ENCODE measurements around the gene SLC5A11. TPM values are rescaled to one million over a fixed set of nuclear protein-coding genes. Genes with fewer than 3 reads are reported as not detected.

Gene SLC5A11
- total RNA-seq, 1 experiment from 2014 or later: not detected

GRCh38 chr16:24921229-24921628 is 75.5 kb downstream of the SLC5A11 start:
- H3K9me3 ChIP-seq: no peaks in the 10 kb centered on the region
- H3K36me3 ChIP-seq: peaks cover 73% of the 10 kb centered on the region
- no peak overlapping the region for H3K4me3 ChIP-seq
- H3K27me3 ChIP-seq: no peaks in the 10 kb centered on the region
- DNase-seq: no peak

- H3K27me3 ChIP-seq: no peaks in the 10 kb centered on the region
- peaks cover 77% of the 10 kb centered on the region for H3K36me3 ChIP-seq
- H3K4me3 ChIP-seq: no peak overlapping the region
- no peaks in the 10 kb centered on the region for H3K9me3 ChIP-seq
- no peak for DNase-seq
Measured at GRCh38 chr16:24925163-24925562, 79.4 kb downstream of the SLC5A11 start.

DNA sequence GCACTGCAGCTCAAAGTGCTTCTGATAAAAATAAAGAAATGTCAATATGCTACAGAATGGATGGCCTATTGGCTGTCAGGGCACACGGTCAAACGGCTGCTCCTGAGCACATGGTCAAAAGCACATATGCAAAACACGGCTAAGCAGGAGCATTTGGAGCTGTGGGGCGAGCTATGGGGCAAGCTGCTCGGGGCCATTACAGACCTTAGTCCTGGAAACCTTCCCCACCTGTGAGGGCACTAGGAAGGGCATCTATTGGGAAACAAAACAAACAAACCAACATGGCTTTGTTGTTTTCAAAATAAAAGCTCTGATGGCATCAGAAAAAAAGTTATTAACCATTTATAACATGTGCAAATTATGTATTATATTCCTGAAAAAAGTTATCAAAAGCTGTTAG is 83.6 kb downstream of the SLC5A11 start:
- Histone ChIP-seq H3K4me3 (no peak overlapping the region), H3K27me3 (no peaks in the 10 kb centered on the region), H3K9me3 (no peaks in the 10 kb centered on the region), H3K36me3 (peaks cover 75% of the 10 kb centered on the region)
- no peak for DNase-seq

GRCh38 chr16:24930440-24930839 is 84.7 kb downstream of the SLC5A11 start:
- DNase-seq: no peak
- Histone ChIP-seq H3K36me3 (peaks cover 79% of the 10 kb centered on the region), H3K4me3 (no peak overlapping the region), H3K9me3 (no peaks in the 10 kb centered on the region), H3K27me3 (no peaks in the 10 kb centered on the region)

- no peaks in the 10 kb centered on the region for H3K27me3 ChIP-seq
- H3K9me3 ChIP-seq: no peaks in the 10 kb centered on the region
- DNase-seq: no peak
- peaks cover 81% of the 10 kb centered on the region for H3K36me3 ChIP-seq
- no peak overlapping the region for H3K4me3 ChIP-seq
Measured at GRCh38 chr16:24931091-24931490, 85.3 kb downstream of the SLC5A11 start.

- peaks cover 77% of the 10 kb centered on the region for H3K36me3 ChIP-seq
- no peak overlapping the region for H3K4me3 ChIP-seq
- H3K27me3 ChIP-seq: no peaks in the 10 kb centered on the region
- H3K9me3 ChIP-seq: no peaks in the 10 kb centered on the region
- DNase-seq: no peak
Measured at GRCh38 chr16:24935336-24935735, 89.6 kb downstream of the SLC5A11 start.

GRCh38 chr16:24936151-24936550 is 90.4 kb downstream of the SLC5A11 start:
- H3K4me3 ChIP-seq: no peak overlapping the region
- no peaks in the 10 kb centered on the region for H3K27me3 ChIP-seq
- no peaks in the 10 kb centered on the region for H3K9me3 ChIP-seq
- H3K36me3 ChIP-seq: peaks cover 79% of the 10 kb centered on the region
- no peak for DNase-seq

GRCh38 chr16:24939224-24939623 is 93.5 kb downstream of the SLC5A11 start:
- Histone ChIP-seq H3K27me3 (no peaks in the 10 kb centered on the region), H3K4me3 (no peak overlapping the region), H3K36me3 (peaks cover 88% of the 10 kb centered on the region), H3K9me3 (no peaks in the 10 kb centered on the region)
- no peak for DNase-seq

- Histone ChIP-seq H3K4me3 (no peak overlapping the region), H3K9me3 (no peaks in the 10 kb centered on the region), H3K36me3 (peaks cover 88% of the 10 kb centered on the region), H3K27me3 (no peaks in the 10 kb centered on the region)
- DNase-seq: no peak
Measured at GRCh38 chr16:24939738-24940137, 94.0 kb downstream of the SLC5A11 start.

- Histone ChIP-seq H3K27me3 (no peaks in the 10 kb centered on the region), H3K4me3 (no peak overlapping the region), H3K36me3 (peaks cover 93% of the 10 kb centered on the region), H3K9me3 (no peaks in the 10 kb centered on the region)
- DNase-seq: no peak
Measured at GRCh38 chr16:24943471-24943870, 97.7 kb downstream of the SLC5A11 start.

DNA sequence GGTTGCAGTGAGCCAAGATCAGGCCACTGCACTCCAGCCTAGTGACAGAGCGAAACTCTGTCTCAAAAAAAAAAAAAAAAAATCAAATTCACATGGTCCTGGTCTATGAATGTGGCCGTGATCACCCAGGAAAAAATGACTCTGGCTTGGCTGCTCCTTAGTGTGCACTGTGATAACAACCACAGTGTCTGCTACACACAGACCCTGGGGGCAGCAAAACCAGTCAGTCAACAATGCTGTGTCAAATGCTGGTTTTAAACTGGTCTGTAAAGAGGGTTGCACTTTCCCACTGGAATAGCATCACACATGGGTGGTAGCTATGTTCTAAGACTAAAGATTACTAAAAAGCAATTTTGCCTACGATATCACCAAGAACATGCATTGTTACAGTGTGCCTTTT is 98.4 kb downstream of the SLC5A11 start:
- H3K4me3 ChIP-seq: no peak overlapping the region
- H3K27me3 ChIP-seq: no peaks in the 10 kb centered on the region
- no peaks in the 10 kb centered on the region for H3K9me3 ChIP-seq
- no peak for DNase-seq
- peaks cover 94% of the 10 kb centered on the region for H3K36me3 ChIP-seq

- Histone ChIP-seq H3K4me3 (no peak overlapping the region), H3K9me3 (no peaks in the 10 kb centered on the region), H3K36me3 (peaks cover 85% of the 10 kb centered on the region), H3K27me3 (no peaks in the 10 kb centered on the region)
- DNase-seq: no peak
Measured at GRCh38 chr16:24946155-24946554, 100.4 kb downstream of the SLC5A11 start.

DNA sequence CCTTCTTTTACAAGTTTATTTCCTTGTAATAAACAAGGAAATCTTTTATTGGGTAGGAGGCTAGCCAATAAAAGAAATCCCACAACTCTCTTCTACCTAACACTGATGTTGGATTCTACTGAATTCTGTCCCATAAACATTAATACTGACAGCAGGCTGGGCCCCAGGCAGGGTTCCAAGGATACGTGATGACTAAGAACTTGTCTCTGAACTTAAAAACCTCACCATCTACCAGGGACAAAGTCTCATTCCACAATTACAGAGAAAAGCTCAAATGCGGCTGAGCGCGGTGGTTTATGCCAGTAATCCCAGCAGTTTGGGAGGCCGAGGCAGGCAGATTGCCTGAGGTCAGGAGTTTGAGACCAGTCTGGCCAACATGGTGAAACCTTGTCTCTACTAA is 104.5 kb downstream of the SLC5A11 start:
- no peaks in the 10 kb centered on the region for H3K9me3 ChIP-seq
- peaks cover 87% of the 10 kb centered on the region for H3K36me3 ChIP-seq
- no peak overlapping the region for H3K4me3 ChIP-seq
- no peaks in the 10 kb centered on the region for H3K27me3 ChIP-seq
- DNase-seq: peak; percentile 84

DNA sequence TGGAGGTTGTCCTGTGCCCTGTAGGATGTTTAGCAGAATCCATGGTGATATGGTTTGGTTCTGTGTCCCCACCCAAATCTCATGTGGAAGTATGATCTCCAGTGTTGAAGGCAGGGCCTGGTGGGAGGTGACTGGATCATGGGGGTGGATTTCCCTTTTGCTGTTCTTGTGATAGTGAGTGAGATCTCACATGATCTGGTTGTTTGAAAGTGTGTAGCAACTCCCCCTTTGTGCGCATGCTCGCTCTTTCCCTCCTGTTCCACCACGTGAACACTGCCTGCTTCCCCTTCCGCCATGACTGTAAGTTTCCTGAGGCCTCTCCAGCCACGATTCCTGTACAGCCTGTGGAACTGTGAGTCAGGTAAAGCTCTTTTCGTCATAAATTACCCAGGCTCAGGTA is 107.5 kb downstream of the SLC5A11 start:
- no peaks in the 10 kb centered on the region for H3K27me3 ChIP-seq
- H3K36me3 ChIP-seq: peaks cover 88% of the 10 kb centered on the region
- DNase-seq: no peak
- H3K9me3 ChIP-seq: no peaks in the 10 kb centered on the region
- H3K4me3 ChIP-seq: no peak overlapping the region

GRCh38 chr16:24953721-24954120 is 108.0 kb downstream of the SLC5A11 start:
- DNase-seq: no peak
- no peak overlapping the region for H3K4me3 ChIP-seq
- H3K9me3 ChIP-seq: no peaks in the 10 kb centered on the region
- H3K27me3 ChIP-seq: no peaks in the 10 kb centered on the region
- H3K36me3 ChIP-seq: peaks cover 88% of the 10 kb centered on the region

GRCh38 chr16:24954137-24954536 is 108.4 kb downstream of the SLC5A11 start:
- no peak for DNase-seq
- H3K27me3 ChIP-seq: no peaks in the 10 kb centered on the region
- no peak overlapping the region for H3K4me3 ChIP-seq
- peaks cover 86% of the 10 kb centered on the region for H3K36me3 ChIP-seq
- H3K9me3 ChIP-seq: no peaks in the 10 kb centered on the region

DNA sequence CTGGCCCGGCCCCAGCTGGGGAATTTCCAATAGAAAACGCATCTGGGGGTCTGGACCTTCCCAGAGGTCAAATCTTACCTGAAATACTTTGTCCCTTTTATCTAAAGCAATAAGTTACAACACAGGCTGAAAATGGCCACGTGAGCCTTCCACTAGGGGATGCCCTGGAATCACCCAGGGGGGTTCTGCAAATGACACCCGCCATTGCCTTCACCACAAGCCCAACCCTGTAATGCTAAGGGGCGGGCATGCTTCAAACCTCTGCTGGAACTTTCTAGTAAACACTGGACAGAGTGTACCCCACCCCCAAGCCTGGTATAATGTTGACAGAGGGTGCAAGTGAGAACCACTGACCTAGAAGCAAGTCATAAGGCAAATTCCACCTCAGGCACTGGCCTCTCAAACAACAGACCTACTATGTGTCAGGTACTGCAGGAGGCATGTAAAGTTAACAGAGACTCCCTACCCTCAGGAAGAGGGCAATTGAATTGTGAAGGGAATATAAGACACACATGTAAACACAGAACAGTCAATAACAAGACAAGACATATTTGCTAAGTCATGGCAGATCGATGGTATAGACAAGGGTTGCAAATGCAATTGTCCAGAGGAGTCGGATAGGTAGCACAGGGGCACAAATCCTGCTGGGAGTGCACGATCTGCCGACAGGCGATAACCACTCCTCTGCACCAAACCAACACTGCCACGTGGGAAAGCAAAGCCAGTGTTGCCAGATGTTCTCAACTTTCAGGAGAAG is 110.4 kb downstream of the SLC5A11 start:
- Histone ChIP-seq H3K36me3 (peaks cover 93% of the 10 kb centered on the region), H3K4me3 (no peak overlapping the region), H3K27me3 (no peaks in the 10 kb centered on the region), H3K9me3 (no peaks in the 10 kb centered on the region)
- no peak for DNase-seq

- no peak overlapping the region for H3K4me3 ChIP-seq
- no peak for DNase-seq
- H3K36me3 ChIP-seq: peaks cover 92% of the 10 kb centered on the region
- no peaks in the 10 kb centered on the region for H3K27me3 ChIP-seq
- H3K9me3 ChIP-seq: peaks cover 2% of the 10 kb centered on the region
Measured at GRCh38 chr16:24957887-24958286, 112.1 kb downstream of the SLC5A11 start.
